GM19238 (cell line): ENCODE measurements around the gene FBXL15.
A peak's percentile ranks its signal among the peaks of the same experiment; 100 is the strongest.

Experiments
- DNase-seq: peaks from one replicate; pipeline ENCODE4 v3.0.0; 2011; ENCODE audit warnings: low spot score; ENCODE audit not compliant: insufficient read length

Gene FBXL15

DNA sequence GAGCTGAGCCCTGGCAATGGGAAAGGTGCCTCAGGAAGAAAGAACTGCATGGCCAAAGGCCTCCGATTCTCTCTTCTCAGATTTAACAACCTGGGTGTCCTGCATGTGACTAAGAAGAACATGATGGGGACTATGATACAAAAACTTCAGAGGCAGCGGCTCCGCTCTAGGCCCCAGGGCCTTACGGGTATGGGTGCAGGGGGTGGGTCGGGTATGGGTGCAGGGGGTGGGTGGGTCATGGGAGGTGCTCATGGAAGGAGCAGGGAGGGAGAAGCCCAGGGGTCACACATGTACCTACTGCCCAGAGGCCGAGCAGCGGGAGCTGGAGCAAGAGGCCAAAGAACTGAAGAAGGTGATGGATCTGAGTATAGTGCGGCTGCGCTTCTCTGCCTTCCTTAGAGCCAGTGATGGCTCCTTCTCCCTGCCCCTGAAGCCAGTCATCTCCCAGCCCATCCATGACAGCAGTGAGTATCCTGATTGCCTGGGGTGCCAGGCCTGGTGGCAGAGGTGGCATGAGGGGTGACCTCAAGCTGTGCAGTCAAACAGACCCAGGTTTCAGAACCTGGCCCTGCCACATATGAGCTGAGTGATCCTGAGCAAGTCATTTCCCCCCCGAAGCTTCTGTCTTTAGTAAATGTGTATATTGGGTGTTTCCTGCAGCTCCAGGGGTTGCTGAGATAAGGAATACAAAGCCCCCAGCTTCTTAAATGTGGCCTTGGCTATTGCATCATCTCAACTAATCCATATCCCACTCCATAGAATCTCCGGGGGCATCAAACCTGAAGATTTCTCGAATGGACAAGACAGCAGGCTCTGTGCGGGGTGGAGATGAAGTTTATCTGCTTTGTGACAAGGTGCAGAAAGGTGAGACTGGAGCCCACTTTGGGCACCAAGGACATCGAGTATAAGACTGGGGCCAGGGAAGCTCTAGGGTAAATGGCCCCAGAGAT is 23.1 kb upstream of the FBXL15 start:
- no peak for DNase-seq

DNA sequence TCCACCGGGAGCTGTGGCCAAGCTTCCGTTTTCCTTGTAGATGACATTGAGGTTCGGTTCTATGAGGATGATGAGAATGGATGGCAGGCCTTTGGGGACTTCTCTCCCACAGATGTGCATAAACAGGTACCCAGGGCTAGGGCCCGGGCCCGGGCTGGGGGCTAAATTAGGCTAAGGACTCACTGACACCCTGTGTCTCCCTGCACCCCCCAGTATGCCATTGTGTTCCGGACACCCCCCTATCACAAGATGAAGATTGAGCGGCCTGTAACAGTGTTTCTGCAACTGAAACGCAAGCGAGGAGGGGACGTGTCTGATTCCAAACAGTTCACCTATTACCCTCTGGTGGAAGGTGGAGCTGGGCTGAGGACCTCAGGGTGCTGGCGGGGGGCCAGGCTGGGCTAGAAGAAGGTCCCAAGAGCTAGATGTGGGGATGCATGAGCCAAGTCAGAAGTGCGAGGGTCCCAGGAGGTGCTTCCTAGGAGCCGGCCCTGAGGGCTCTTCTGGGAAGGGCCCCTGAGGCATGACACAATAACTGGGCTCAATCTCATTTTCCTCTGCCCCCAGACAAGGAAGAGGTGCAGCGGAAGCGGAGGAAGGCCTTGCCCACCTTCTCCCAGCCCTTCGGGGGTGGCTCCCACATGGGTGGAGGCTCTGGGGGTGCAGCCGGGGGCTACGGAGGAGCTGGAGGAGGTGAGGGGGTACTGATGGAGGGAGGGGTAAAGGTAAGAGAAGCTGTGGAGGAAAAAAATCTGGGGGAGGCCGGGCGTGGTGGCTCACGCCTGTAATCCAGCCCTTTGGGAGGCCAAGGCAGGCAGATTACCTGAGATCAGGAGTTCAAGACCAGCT is 22.2 kb upstream of the FBXL15 start:
- DNase-seq = no peak

DNA sequence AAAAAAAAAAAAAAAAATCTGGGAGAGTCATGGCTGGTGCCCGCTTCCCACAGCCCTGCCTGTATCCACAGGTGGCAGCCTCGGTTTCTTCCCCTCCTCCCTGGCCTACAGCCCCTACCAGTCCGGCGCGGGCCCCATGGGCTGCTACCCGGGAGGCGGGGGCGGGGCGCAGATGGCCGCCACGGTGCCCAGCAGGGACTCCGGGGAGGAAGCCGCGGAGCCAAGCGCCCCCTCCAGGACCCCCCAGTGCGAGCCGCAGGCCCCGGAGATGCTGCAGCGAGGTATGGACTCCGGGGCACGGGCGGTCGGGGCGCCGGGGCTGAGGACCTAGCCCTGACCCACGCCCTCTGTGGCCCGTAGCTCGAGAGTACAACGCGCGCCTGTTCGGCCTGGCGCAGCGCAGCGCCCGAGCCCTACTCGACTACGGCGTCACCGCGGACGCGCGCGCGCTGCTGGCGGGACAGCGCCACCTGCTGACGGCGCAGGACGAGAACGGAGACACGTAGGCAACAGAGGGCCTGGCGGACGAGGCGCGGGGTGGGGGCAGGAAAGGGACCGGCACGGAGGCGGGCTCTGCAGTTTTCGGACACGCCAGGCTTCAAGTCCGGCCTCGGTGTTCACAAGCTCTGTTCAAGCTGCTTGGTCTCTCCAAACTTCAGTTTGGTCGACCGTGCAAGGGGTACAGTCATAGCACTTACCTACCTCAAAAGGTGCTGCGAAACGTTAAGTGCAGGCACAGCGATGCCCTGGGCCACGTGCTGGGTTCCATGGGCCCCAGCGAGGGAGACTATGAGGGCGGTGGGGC is 21.2 kb upstream of the FBXL15 start:
- DNase-seq = peak; percentile 86

DNA sequence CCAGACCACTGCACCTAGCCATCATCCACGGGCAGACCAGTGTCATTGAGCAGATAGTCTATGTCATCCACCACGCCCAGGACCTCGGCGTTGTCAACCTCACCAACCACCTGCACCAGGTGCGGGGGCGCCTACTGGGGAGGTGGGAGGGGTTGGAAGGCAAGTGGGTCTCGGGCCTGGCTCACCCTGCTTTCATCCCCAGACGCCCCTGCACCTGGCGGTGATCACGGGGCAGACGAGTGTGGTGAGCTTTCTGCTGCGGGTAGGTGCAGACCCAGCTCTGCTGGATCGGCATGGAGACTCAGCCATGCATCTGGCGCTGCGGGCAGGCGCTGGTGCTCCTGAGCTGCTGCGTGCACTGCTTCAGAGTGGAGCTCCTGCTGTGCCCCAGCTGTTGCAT is 20.6 kb upstream of the FBXL15 start:
- DNase-seq = no peak

DNA sequence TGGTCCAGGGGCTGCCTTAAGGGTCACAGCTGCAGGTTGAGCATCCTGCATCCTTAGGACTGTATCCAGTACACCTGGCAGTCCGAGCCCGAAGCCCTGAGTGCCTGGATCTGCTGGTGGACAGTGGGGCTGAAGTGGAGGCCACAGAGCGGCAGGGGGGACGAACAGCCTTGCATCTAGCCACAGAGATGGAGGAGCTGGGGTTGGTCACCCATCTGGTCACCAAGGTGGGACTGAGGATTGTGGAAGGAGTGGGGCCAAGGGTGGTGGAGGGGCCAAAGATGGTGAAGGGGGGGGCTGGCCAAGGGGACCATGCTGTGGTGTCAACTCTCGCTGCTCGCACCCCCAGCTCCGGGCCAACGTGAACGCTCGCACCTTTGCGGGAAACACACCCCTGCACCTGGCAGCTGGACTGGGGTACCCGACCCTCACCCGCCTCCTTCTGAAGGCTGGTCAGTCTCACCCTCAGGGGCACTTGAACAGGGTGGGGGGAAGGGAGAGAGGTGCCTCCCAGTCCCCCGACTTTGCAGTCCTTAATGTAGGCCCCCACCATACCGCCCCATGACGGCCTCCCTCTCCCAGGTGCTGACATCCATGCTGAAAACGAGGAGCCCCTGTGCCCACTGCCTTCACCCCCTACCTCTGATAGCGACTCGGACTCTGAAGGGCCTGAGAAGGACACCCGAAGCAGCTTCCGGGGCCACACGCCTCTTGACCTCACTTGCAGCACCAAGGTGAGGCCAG is 19.9 kb upstream of the FBXL15 start:
- no peak for DNase-seq

DNA sequence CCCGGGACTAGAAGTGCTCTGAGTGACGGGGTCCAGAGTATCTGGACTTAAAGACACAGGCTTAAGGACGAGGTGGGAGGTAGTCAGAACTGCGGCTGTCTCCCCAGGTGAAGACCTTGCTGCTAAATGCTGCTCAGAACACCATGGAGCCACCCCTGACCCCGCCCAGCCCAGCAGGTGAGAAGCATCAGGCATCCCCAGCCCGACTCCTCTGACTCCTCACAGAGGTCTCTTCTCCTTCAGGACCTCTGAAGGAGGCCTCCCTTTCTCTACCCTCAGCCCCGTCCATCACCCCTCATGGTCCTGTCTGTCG is 19.3 kb upstream of the FBXL15 start:
- no peak for DNase-seq

DNA sequence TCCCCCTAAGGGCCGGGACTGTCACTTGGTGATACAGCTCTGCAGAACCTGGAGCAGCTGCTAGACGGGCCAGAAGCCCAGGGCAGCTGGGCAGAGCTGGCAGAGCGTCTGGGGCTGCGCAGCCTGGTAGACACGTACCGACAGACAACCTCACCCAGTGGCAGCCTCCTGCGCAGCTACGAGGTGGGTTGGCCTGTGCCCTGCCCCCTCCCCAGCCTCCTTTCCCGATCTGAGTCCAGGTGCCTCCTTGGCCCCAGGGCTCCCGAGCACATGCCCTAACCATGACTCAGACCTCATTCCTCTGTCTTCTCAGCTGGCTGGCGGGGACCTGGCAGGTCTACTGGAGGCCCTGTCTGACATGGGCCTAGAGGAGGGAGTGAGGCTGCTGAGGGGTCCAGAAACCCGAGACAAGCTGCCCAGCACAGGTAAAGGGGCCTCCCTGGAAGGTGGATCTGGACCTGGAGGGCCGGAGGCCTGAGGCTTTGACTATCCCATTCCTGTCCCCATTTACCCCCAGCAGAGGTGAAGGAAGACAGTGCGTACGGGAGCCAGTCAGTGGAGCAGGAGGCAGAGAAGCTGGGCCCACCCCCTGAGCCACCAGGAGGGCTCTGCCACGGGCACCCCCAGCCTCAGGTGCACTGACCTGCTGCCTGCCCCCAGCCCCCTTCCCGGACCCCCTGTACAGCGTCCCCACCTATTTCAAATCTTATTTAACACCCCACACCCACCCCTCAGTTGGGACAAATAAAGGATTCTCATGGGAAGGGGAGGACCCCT is 18.7 kb upstream of the FBXL15 start:
- no peak for DNase-seq

DNA sequence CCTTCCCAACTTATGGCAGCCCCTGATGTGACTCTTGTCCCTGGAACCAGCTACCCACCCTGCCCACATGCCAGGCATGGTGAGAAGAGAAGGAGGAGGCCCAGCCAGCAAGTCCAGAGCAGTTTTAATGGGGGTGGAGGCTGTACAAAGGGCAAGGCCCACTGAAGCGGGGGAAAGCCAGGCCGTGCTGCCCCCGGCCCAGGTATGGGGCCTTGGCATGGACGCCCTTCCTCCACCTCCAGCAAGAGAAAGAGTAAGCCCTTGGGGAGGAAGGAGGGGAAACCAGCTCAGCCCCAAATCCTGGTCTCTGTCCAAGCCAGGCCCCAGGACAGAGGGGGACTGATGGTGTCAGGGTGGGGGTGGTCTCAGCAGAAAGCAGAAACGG is 18.1 kb upstream of the FBXL15 start:
- no peak for DNase-seq

DNA sequence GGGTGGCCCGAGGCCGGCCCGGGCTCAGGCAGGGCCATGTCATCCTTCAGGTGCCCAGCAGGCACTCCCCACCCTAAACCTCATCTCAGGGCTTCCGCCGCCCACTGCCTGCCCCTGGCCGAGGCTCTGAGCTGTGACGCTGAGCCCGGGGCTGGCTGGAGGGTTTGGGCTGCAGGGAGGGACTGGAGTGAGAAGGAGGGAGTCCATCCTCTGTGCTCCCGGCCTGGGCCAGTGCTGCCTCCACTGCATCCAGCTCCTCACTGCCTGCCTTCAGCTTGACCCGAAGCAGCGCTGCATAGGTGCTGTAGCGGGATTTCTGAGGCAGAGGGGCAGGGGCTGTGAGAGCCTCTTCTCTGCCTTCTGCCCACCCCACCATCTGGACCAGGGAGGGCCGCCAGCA is 17.5 kb upstream of the FBXL15 start:
- no peak for DNase-seq

DNA sequence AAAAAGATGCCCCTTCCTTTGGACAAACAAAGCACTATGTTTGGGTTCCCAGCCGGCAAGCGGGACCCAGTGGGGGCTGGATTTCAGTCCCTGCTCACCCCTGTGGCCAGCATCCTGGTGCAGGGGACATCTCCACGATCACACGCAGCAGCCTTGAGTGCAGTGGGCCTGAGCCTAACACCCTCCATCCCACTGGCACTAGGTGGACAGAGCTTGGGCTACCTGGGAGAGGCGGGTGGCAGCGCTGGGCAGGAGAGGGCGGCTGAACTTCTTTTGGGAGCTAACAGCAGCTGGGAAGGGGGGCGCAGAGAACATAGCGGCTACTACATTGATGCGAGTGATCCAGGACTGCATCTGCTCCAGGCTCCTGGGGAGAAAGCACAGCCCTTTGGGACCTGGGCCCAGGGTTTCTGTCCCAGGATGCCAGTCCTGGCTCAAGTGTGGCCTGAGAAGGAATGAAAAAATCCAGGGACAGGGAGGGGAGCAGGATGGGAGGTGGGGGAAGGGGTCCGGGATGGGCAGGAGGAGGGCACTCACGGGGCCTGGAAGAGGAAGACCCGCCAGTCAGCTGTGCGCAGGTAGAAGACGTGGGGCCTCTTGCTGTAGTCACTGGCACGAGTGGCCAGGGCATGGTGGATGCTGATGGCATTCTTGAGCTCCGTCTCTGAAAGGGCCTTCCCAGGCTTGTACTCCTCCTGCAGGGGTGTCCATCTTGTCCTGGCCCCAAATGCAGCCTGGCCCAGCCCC is 16.1 kb upstream of the FBXL15 start:
- DNase-seq = no peak

DNA sequence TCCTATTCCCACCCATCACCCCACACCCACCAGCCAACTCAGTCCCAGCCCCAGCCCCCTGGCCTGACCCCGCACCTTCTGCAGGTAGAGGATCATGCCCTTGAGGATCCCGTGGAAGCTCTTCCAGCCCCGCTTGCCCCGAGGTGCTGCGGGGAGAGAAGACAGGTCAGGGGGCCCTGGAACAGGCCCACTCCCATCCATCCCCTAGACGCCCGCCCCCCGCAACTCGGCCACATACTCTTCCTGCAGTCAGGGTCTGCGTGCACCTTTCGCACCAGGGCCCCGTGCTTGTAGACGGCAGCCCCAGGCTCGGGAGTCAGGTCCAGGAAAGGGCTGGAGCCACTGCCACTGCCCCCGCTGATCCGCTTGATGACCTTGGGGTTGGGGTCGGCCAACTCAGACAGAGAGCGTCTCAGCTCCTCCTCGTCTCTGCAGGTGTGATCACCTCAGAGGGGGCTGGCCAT is 15.5 kb upstream of the FBXL15 start:
- no peak for DNase-seq

DNA sequence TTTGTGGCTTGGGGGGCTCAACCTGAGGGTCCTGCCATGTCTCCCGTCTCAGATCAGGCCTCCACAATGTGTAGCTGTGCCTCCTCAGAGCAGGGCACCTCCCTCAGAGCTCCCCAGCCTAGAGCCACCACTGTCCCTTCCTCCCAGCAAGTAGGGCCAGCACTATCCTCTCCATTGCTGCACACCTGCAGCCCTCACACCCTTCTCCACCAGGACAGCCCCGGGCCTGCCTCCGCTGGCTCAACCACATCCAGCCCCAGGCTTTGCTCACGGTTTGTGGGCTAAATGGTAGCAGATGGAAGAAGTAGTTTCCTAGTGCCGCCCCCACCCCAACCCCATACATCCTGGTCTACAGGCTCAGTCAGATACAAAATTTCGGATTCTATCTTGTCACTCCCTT is 15.0 kb upstream of the FBXL15 start:
- no peak for DNase-seq

DNA sequence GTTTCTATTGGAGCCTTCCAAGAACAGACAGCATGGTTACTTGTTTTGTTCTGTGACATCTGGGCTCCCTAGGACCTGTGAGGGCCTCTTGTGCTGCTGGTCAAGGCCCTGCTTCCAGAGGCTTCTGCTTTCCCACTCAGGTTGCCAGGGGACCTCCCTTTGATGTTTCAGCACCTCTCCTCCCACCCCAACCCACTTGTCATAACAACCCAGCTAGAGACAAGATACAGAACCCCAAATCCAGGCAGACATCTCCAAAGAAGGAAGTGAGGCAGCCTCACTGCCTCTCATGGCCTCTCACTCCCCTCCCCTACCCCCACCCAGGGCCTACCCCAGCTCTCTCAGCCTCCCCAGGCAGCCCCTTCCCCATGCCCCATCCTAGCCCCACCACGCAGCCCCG is 13.8 kb upstream of the FBXL15 start:
- DNase-seq = no peak

DNA sequence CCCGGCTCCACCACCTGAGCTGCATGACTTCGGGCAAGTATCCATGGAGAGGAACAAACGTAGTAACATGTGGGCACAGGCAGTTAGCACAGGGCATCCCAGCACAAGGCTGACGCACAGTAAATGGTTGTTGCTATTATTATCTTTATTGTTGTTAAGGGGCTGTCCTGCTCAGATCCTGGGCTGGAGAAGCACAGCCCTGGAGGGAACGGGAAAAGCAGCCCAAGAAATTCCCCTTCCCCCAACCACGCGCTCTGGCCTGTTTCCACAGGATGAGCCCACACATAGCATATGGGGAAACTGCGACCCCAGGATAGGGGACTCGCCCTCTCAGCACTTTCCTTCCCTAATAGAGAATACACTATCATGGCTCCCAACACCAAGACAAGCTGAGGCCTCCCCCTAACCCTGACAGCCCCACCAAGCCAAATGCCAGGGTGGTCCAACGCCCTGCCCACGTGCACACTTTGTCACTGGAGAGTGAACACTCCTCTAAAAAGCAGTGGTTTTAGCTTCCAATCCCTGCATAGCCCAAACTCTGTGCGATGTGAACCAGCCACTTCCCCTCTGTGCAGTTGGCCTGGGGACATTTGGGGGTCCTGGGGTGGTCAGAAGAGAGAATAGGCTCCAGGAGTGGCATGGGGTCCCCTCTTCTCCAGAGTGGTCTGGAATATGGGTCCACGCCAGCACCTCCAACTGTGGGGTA is 13.1 kb upstream of the FBXL15 start:
- no peak for DNase-seq

DNA sequence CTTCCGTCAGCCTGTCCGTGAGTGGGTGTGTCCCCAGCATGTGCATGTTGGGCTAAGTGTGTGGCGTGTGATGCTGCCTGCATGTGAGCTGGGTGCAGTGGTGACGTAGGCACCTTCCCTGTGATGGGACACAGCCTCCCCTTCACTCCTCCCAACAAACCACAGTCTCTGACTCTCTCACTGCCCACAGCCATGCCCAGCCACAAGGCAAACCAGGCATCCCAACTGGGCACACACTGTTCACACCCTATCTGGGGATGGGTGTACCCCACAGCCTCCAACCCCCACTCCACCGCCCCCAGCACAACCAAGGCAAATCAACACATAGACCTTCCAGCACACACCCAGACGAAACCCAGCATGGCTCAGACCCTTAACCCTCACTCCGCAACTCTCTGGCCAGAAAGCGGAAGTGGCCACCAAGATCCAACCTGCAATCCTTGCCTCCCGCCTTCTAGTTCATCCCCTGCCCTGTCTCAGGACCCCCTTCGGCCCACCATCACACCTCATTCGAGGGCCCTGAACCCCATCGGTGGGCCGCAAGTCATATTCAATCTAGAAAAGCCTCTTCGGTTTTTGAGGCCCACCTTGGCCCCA is 12.4 kb upstream of the FBXL15 start:
- no peak for DNase-seq

DNA sequence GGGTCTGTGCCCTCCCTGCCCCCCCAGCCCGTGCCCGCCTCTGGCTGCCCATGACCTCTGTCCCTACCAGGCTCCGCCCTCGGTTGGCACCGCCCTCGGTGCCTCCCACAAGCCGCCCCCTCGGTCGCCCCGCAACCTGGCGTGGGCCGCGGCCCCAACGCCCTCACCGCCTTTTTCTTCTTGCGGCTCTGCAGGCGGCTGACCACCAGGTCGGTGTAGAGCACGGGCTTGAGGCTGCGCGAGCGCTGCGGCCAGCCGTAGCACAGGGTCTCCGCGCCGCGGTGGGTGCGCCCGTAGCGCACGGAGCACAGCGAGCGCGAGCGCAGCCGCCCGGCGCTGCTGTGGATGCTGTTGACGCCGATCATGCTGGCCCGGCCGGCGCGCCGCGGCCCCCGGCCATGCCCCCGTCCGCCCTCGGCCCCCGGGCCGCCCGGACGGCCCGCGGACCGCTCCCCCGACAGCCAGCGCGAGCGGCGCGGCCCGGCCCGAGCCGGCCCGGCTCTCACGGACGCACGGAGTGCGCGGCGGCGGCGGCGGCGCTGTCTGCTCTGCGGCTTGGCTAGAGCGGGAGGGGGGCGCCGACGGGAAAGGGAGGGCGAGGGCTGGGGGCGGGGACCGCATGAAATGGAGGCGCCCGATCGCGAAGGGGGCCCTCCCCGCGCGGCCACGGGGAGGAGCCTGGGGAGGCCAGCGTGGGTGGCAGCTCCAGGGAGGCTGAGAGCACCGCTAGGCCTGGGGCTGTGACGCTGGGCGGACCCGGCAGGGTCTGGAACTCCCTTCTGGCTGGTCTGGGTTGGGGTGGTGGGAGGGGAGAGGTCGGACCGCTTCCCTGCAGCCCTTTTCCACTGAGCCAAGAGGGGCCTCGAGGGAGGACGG is 11.7 kb upstream of the FBXL15 start:
- no peak for DNase-seq

DNA sequence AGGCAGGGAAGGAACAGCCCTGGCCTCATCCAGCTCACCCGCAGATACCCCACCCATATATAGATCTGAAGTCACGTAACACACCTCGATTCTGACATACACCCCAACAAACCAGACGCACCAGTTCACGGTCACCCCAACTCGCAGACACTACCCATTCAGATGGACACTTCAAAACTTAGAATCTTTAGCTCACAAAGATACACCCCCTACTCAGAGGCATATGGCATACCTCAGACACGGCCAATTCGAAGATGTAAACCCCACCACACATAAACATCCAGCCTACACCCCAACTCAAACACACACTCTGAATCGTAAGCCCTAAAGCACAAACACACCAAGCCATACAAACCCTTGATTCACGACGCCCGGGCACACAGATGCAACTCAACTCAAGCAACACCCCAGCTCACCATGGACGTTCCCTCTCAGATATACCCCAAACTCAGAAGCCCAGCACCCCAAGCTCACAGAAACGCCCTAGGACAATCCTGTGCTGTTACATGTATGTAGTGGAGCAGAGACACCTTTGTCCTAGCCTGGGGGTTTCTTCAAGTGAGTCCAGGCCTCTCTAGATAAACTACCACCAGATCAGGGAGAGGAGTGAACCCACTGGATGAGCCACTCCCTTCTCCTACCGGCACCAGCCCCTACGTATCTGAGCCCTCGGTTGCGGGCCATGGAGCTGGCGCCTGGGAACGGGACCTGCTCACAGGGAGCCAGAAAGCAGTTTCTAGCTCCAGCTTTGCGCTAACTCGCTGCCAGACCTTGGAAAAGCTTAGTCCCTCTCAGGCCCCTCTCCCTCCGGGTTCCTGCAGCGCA is 10.8 kb upstream of the FBXL15 start:
- no peak for DNase-seq
